K562 (cell line): ENCODE results near the gene SRC. TPM values are rescaled to one million over a fixed set of nuclear protein-coding genes. Genes with fewer than 3 reads are reported as not detected.
A peak's percentile ranks its signal among the peaks of the same experiment; 100 is the strongest.

Experiments used
- ATAC-seq: fragments of 200-7000 bp; cut with Tn5 transposase; 3 replicates; pipeline ENCODE4 v1.9.1; 2020; ENCODE audit warnings: moderate library complexity
- BruUV-seq: library from RNA; stranded (reverse); fragments of 400-500 nt; replicated peaks from 2 replicates; lab custom pipeline; 2021; lab: Mats Ljungman, UMichigan
- CTCF ChIA-PET: fragments of 300-600 bp; formaldehyde crosslinking; extraction: SDS; loops from one replicate; lab custom pipeline; 2021; ENCODE audit warnings: low intra/inter-chr PET ratio; lab: Yijun Ruan, JAX
- POLR2A ChIA-PET: fragments of 300-600, 350-650 bp; sonication (Branson Sonifier 250); formaldehyde crosslinking; extraction: SDS; loops from one replicate; lab custom pipeline; 2021; ENCODE audit warnings: antibody characterized with exemption, inconsistent platforms; lab: Yijun Ruan, JAX
- DNase-seq, 4 experiments: peaks; one replicate each; pipeline versions ENCODE4 v3.0.0 to v3.0.0-alpha.2; 2011 to 2018; ENCODE audit warnings: low spot score in 3 of 4, mixed read lengths in 3 of 4; ENCODE audit errors: extremely low read depth in 1 of 4
- FAIRE-seq: peaks from 2 replicates; lab custom pipeline; 2011; peaks lifted over from hg19 to GRCh38; lab: Jason Lieb, UNC
- H2AFZ ChIP-seq: 2 replicates; pipeline ENCODE4 v1.6.0; 2011; ENCODE audit warnings: low read depth, low read length, control low read depth, inconsistent platforms
- H3K27ac ChIP-seq: fragments of 200-600 bp; 3 replicates; pipeline ENCODE4 v1.8.0; 2011; ENCODE audit warnings: low read depth, mild to moderate bottlenecking, control low read depth, inconsistent platforms, low read length, moderate library complexity, mixed read lengths; ENCODE audit errors: extremely low read depth
- H3K27me3 ChIP-seq, 2 experiments: fragments of 300-600 bp in 1 of 2; 2 replicates in 1 of 2; 3 replicates in 1 of 2; pipeline versions ENCODE4 v1.6.0 to v1.8.0; 2011; ENCODE audit warnings: inconsistent platforms in 2 of 2, low read length in 2 of 2, mild to moderate bottlenecking in 1 of 2, mixed read lengths in 1 of 2, moderate library complexity in 1 of 2; ENCODE audit not compliant: control insufficient read depth in 2 of 2, insufficient read depth in 2 of 2
- H3K36me3 ChIP-seq: fragments of 300-600 bp; 3 replicates; pipeline ENCODE4 v1.8.0; 2011; ENCODE audit warnings: mild to moderate bottlenecking, low read length, inconsistent platforms; ENCODE audit not compliant: control insufficient read depth, insufficient read depth
- H3K4me1 ChIP-seq, 2 experiments: fragments of 200-600 bp in 1 of 2; replicated peaks in 1 of 2; 2 replicates in 1 of 2; 3 replicates in 1 of 2; pipeline versions ENCODE4 v1.5.1 to v1.8.0; 2011; ENCODE audit warnings: inconsistent platforms in 2 of 2, low read length in 2 of 2, mild to moderate bottlenecking in 1 of 2, mixed read lengths in 1 of 2, moderate library complexity in 1 of 2; ENCODE audit not compliant: control insufficient read depth in 2 of 2, insufficient read depth in 2 of 2
- H3K4me2 ChIP-seq: 2 replicates; pipeline ENCODE4 v1.6.1; 2011; ENCODE audit warnings: low read length, control low read depth, inconsistent platforms, mixed read lengths; ENCODE audit not compliant: insufficient read depth
- H3K4me3 ChIP-seq: fragments of 200-600 bp; sonication (generic), shearing (Covaris generic); 2 replicates; pipeline ENCODE4 v1.5.1; 2016; ENCODE audit warnings: control low read depth, inconsistent platforms
- H3K79me2 ChIP-seq: fragments of 200-600 bp; 3 replicates; pipeline ENCODE4 v1.8.0; 2011; ENCODE audit warnings: low read length, inconsistent platforms; ENCODE audit not compliant: control insufficient read depth, insufficient read depth
- H3K9ac ChIP-seq, 2 experiments: 2 replicates each; pipeline versions ENCODE4 v1.6.0 to v1.6.1; 2011; ENCODE audit warnings: low read depth in 2 of 2, low read length in 2 of 2, control low read depth in 1 of 2, inconsistent platforms in 1 of 2, mild to moderate bottlenecking in 1 of 2, mixed read lengths in 1 of 2; ENCODE audit not compliant: insufficient read depth in 1 of 2
- H3K9me1 ChIP-seq: one replicate; pipeline ENCODE4 v1.6.0; 2011; ENCODE audit warnings: inconsistent platforms, mild to moderate bottlenecking, low read length, moderate library complexity; ENCODE audit not compliant: control insufficient read depth, insufficient read depth
- H3K9me3 ChIP-seq: replicated peaks from 2 replicates; pipeline ENCODE4 v1.5.1; 2011; ENCODE audit warnings: low read depth, low read length, inconsistent platforms; ENCODE audit not compliant: control insufficient read depth, insufficient read depth
- H4K20me1 ChIP-seq: replicated peaks from 2 replicates; pipeline ENCODE4 v1.6.1; 2011; ENCODE audit warnings: low read length, inconsistent platforms, mixed read lengths; ENCODE audit not compliant: control insufficient read depth, insufficient read depth
- CBFA2T2 ChIP-seq: fragments of 450-650 bp; conservative IDR thresholded peaks from 2 replicates; pipeline ENCODE4 v1.6.1; 2017; ENCODE audit warnings: mild to moderate bottlenecking
- CBFA2T3 ChIP-seq: fragments of 450-650 bp; IDR thresholded peaks from 2 replicates; pipeline ENCODE4 v1.6.1; 2017
- EGR1 ChIP-seq: fragments of 450-650 bp; conservative IDR thresholded peaks from 2 replicates; pipeline ENCODE4 v1.6.1; 2017; ENCODE audit warnings: mild to moderate bottlenecking
- ILK ChIP-seq: fragments of 450-650 bp; IDR thresholded peaks from 2 replicates; pipeline ENCODE4 v1.6.1; 2016; ENCODE audit warnings: missing genetic modification characterization, low read depth, mild to moderate bottlenecking, missing compliant biosample characterization, moderate library complexity, borderline replicate concordance
- MEF2A ChIP-seq: IDR thresholded peaks from 2 replicates; pipeline ENCODE4 v1.6.1; 2011; ENCODE audit warnings: low read depth, mild to moderate bottlenecking, low read length, moderate library complexity; ENCODE audit not compliant: control insufficient read depth
- MEF2D ChIP-seq: conservative IDR thresholded peaks from 2 replicates; pipeline ENCODE4 v1.6.1; 2016; ENCODE audit warnings: low read depth, missing genetic modification characterization, missing compliant biosample characterization
- MXI1 ChIP-seq: IDR thresholded peaks from 2 replicates; pipeline ENCODE4 v1.6.1; 2011; ENCODE audit warnings: low read depth, mild to moderate bottlenecking, improper control_type of control experiment, low read length
- SRSF3 ChIP-seq: fragments of 200-400 bp; formaldehyde crosslinking; IDR thresholded peaks from 2 replicates; pipeline ENCODE4 v1.6.1; 2016; ENCODE audit warnings: mild to moderate bottlenecking, low read length, moderate library complexity; ENCODE audit not compliant: insufficient read depth
- ZNF184 ChIP-seq: sonication (generic); formaldehyde crosslinking; IDR thresholded peaks from 2 replicates; pipeline ENCODE4 v1.5.0; 2020; ENCODE audit warnings: missing genetic modification reagents
- ZNF212 ChIP-seq: fragments of 450-650 bp; formaldehyde crosslinking; IDR thresholded peaks from 2 replicates; pipeline ENCODE4 v1.4.0; 2020; ENCODE audit warnings: mild to moderate bottlenecking
- ZNF41 ChIP-seq: fragments of 250-450 bp; sonication (Bioruptor Pico); conservative IDR thresholded peaks from 2 replicates; pipeline ENCODE4 v1.4.0; 2020; ENCODE audit warnings: mild to moderate bottlenecking
- ZNF785 ChIP-seq: fragments of 250-450 bp; sonication (Bioruptor Pico); IDR thresholded peaks from 2 replicates; pipeline ENCODE4 v1.4.0; 2020; ENCODE audit warnings: mild to moderate bottlenecking
- WGBS: fragments of 100-300 bp; shearing (Covaris generic); methylation state at CpG from one replicate; pipeline ENCODE4 v1.1.6; 2016; ENCODE audit warnings: low coverage, mixed read lengths; ENCODE audit not compliant: insufficient coverage; ENCODE audit errors: missing lambda C conversion rate; 5-methylcytosine and 5-hydroxymethylcytosine counted together
- in situ Hi-C: fragments of 300-500 bp; cut with MboI; formaldehyde crosslinking; loops from 4 replicates; pipeline ENCODE4 v1.15.0; 2018; ENCODE audit warnings: inconsistent platforms, mixed read lengths
- intact Hi-C: fragments of 100-400 bp; cut with micrococcal nuclease; formaldehyde crosslinking; loops from 2 replicates; pipeline ENCODE4 v1.14.2; 2022
- polyA plus RNA-seq, 8 experiments: library from polyadenylated mRNA; depleted of rRNA in 4 of 8; stranded (reverse) in 5 of 8; unstranded in 3 of 8; fragments of >200 nt; fragmentation: Nextera tagmentation in 2 of 8; fragmentation: Illumina TruSeq in 1 of 8; extraction: Ambion mirVana in 2 of 8; extraction: Trizol in 1 of 8; gene quantifications; 2 replicates each; pipeline versions ENCODE4 v1.2.1 to v1.2.3, GENCODE V29; 2011 to 2014; ENCODE audit warnings: inconsistent platforms in 1 of 8, missing spikeins in 1 of 8
- total RNA-seq, 7 experiments: library from RNA; depleted of rRNA in 6 of 7; stranded (reverse); fragments of >200 nt in 6 of 7; fragmentation: Illumina TruSeq in 2 of 7; extraction: Trizol in 2 of 7; gene quantifications; 2 replicates each; pipeline versions ENCODE4 v1.2.1 to v1.2.3, GENCODE V29; 2011 to 2021; ENCODE audit warnings: low replicate concordance in 1 of 7
- TF ChIP-seq, protein P1 (sequence below): fragments of 250-450 bp; sonication (Bioruptor Pico); IDR thresholded peaks from 2 replicates; pipeline ENCODE4 v1.8.0; 2022; ENCODE audit warnings: moderate library complexity, mild to moderate bottlenecking, inconsistent platforms
- TF ChIP-seq, protein P2 (sequence below): fragments of 450-650 bp; formaldehyde crosslinking; conservative IDR thresholded peaks from 2 replicates; pipeline ENCODE4 v1.4.0; 2022; ENCODE audit warnings: mild to moderate bottlenecking, missing genetic modification characterization

SRC gene
- total and polyA plus RNA-seq, 9 of the 15 experiments (the other 6 are each of a cell fraction or from before 2014, with no cell fraction given), result 0.06 to 8.5 (median 3.1) TPM

DNA sequence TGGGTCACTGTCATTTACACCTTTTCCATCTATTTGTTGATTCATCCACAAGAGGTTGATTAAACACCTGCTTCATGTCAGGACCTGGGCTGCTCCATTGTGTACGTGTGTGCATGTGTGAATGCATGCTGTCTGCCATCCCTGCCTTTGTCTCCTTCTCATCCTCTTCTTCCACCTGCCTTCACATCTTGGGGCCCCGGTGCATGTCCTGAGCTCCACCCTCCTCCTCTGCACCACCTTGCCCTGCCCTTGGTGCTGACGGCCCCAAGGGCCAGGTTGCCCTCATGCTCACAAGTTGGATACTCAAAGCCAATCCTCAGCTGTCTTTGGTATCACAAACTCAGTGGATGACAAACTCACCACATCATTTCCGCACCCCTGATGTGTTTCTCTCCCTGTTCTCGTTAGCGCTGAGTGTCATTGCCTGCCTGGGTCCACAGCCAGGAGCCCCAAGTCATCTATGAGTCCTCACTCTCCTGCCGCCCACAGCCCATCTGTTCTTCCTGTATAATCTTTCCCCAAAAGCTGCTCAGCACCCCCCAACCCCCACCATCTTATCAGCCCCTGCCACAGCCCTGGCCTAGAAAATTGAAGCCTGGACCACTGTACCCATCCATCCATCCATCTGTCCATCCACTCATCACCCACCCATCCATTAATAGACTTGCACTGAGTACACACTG is 85.0 kb downstream of the SRC start:
- Histone ChIP-seq H3K4me3 (no peak overlapping the region), H3K79me2 (no peaks in the 10 kb centered on the region), H3K4me1 (no peaks in the 10 kb centered on the region), H2AFZ (no peak overlapping the region), H3K4me2 (no peak overlapping the region), H3K27ac (no peak overlapping the region), H3K27me3 (peaks cover 17 to 44% of the 10 kb centered on the region in 2 experiments; a peak in 4 of 5 replicates), H3K9me3 (no peaks in the 10 kb centered on the region), H3K36me3 (no peaks in the 10 kb centered on the region), H4K20me1 (no peaks in the 10 kb centered on the region; the same call in 1 of the 2 replicates), H3K9ac (no peak overlapping the region), H3K9me1 (no peaks in the 10 kb centered on the region)
- DNase-seq (no peak), FAIRE-seq (no peak), ATAC-seq (no peak)
- ChIA-PET POLR2A (no interaction called here), CTCF (no interaction called here)
- 0% methylated on average over 7 of the region's 7 CpGs for WGBS
- TF ChIP-seq, protein P1, sequence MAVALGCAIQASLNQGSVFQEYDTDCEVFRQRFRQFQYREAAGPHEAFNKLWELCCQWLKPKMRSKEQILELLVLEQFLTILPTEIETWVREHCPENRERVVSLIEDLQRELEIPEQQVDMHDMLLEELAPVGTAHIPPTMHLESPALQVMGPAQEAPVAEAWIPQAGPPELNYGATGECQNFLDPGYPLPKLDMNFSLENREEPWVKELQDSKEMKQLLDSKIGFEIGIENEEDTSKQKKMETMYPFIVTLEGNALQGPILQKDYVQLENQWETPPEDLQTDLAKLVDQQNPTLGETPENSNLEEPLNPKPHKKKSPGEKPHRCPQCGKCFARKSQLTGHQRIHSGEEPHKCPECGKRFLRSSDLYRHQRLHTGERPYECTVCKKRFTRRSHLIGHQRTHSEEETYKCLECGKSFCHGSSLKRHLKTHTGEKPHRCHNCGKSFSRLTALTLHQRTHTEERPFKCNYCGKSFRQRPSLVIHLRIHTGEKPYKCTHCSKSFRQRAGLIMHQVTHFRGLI (CRISPR knock-in tag), result no peak
- TF ChIP-seq MEF2A, result no peak
- TF ChIP-seq ZNF41 (CRISPR knock-in tag), result no peak
- TF ChIP-seq SRSF3, result no peak
- TF ChIP-seq CBFA2T2, result peak; percentile 42
- TF ChIP-seq CBFA2T3, result peak; percentile 68
- TF ChIP-seq ZNF184 (CRISPR knock-in tag), result no peak
- TF ChIP-seq, protein P2, sequence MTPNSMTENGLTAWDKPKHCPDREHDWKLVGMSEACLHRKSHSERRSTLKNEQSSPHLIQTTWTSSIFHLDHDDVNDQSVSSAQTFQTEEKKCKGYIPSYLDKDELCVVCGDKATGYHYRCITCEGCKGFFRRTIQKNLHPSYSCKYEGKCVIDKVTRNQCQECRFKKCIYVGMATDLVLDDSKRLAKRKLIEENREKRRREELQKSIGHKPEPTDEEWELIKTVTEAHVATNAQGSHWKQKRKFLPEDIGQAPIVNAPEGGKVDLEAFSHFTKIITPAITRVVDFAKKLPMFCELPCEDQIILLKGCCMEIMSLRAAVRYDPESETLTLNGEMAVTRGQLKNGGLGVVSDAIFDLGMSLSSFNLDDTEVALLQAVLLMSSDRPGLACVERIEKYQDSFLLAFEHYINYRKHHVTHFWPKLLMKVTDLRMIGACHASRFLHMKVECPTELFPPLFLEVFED, result no peak
- no peak for TF ChIP-seq MXI1
- TF ChIP-seq ZNF212 (CRISPR knock-in tag), result no peak
- no peak for TF ChIP-seq ZNF785 (CRISPR knock-in tag)
- TF ChIP-seq ILK (tag), result no peak
- no peak for TF ChIP-seq MEF2D (tag)
- 0 out of 2 replicates have a peak, but pooled peaks have one; percentile 11 for TF ChIP-seq EGR1
- intact Hi-C loops (no loop called here), in situ Hi-C loops (no loop called here)
- no TSS peak for BruUV-seq
